Epithelial cell of proximal tubule (primary cell): Measurements from ENCODE around the gene ACO2. TPM values are rescaled to one million over a fixed set of nuclear protein-coding genes. Genes with fewer than 3 reads are reported as not detected.
A peak's percentile ranks its signal among the peaks of the same experiment; 100 is the strongest.

Source experiments
- DNase-seq: peaks from one replicate; pipeline ENCODE4 v3.0.0-alpha.2; 2011; ENCODE audit warnings: low read depth
- H3K4me3 ChIP-seq: 2 replicates; pipeline ENCODE4 v1.5.1; 2011; ENCODE audit warnings: low read depth, mild to moderate bottlenecking, low read length
- total RNA-seq: library from RNA; depleted of rRNA; stranded (reverse); fragments of >200 nt; gene quantifications from 2 replicates; pipeline ENCODE4 v1.2.3, GENCODE V29; 2015
- TF ChIP-seq, protein P1 (sequence below): conservative IDR thresholded peaks from 2 replicates; pipeline ENCODE4 v1.5.1; 2012; ENCODE audit warnings: low read depth, mild to moderate bottlenecking, low read length

The ACO2 gene
- total RNA-seq, 1 donor from 2014 or later: 58.8 TPM

DNA sequence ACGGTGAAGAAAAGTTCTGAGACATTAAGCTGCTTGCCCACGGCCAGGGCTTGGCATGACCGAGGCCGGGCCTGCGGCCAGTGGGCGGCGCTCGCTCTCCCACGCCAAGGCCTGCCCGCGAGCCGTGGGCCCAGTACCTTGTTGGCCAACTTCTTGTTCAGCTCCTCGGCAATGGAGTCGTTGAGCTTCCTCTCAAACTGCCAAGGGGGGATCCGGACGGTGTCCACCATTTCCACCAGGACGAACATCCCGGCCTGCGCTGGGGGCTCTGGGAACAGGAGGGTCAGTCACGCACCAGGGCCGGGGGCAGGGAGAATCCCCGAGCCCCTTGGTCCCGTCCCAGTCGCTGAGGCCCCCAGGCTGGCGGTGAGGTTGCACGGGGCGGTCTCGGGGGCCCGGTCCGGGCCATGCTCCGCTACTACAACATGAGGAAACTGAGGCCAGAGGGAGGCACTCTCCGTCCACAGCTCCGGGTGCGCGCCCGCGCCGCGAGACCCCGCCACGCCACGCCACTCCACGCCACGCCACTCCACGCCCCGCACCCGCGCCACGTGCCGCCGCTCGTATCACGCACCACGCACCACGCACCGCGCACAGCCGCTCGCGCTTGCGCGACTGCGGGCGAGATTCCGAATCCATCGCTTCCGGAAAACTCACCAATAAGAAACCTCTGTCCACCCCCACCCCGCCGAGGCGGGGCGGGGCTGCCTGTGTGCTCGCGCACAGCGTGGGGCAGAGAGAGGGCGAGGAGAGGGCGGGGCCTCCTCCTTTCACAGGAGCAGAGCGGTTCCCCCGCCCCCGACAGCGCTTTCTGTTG lies 75.1 kb downstream of the ACO2 start, which contains the start of gene POLR3H:
TSS of gene POLR3H (minus strand) at position 617 of the 817 bp plus-strand sequence. CDS start at position 248, 369 bp downstream.
- TF ChIP-seq, protein P1, sequence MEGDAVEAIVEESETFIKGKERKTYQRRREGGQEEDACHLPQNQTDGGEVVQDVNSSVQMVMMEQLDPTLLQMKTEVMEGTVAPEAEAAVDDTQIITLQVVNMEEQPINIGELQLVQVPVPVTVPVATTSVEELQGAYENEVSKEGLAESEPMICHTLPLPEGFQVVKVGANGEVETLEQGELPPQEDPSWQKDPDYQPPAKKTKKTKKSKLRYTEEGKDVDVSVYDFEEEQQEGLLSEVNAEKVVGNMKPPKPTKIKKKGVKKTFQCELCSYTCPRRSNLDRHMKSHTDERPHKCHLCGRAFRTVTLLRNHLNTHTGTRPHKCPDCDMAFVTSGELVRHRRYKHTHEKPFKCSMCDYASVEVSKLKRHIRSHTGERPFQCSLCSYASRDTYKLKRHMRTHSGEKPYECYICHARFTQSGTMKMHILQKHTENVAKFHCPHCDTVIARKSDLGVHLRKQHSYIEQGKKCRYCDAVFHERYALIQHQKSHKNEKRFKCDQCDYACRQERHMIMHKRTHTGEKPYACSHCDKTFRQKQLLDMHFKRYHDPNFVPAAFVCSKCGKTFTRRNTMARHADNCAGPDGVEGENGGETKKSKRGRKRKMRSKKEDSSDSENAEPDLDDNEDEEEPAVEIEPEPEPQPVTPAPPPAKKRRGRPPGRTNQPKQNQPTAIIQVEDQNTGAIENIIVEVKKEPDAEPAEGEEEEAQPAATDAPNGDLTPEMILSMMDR: peak; percentile 74
- H3K4me3 ChIP-seq: peak within 1 kb of the TSS; percentile 85
- peak; percentile 54 for DNase-seq

DNA sequence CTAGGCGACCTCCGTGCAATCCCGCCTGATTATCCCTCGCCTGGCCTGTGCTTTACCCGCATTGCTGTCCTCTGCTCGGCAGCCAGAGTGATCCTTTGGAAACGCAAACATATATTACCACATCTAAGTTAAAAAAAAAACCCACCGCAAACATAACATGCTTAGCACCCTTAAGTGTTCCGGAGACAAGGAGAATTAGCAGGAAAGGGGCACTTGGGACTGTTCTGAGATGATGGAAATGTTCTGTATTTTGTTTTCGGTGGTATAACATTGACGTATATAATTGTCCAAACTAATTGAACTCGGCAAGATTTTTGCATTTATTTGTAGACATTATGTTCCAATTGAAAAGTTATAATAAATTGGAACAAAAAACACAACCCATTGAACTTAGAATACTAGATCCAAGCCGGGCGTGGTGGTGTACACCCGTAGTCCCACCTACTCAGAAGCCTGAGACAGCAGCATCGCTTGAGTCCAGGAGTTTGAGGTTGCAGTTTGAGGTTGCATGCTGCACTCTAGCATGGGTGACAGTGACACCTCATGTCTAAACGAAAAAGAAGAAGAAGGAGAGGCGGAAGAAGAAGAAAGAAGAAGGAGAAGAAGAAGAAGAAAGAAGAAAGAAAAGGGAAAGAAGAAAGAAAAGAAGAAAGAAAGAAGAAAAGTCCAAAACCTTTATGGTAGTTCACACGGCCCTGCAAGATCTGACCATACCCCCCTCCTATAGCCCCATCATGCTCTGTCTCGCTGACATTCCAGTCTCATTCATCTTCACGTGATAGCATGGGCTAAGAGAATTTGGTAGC lies 76.0 kb downstream of the ACO2 start:
- DNase-seq: no peak
- peak overlapping the region; percentile 85 for H3K4me3 ChIP-seq
- TF ChIP-seq, protein P1: no peak

DNA sequence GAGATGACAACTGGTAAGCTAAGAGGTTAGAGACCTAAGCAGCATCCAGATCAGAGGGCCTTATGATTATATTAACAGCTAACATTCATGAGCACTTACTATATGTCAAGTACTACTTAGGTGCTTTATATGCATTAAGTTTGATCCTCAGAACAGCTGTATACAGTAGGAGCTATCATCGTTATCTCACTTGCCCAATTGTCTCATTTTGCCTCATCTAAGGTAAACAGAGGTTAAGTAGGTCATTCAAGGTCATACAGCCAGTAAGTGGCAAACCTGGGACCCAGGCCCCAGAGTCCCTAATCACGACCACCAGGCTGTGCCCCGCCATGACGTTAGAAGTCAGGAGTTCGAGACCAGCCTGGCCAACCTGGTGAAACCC lies 79.9 kb downstream of the ACO2 start:
- DNase-seq: no peak
- TF ChIP-seq, protein P1: no peak

DNA sequence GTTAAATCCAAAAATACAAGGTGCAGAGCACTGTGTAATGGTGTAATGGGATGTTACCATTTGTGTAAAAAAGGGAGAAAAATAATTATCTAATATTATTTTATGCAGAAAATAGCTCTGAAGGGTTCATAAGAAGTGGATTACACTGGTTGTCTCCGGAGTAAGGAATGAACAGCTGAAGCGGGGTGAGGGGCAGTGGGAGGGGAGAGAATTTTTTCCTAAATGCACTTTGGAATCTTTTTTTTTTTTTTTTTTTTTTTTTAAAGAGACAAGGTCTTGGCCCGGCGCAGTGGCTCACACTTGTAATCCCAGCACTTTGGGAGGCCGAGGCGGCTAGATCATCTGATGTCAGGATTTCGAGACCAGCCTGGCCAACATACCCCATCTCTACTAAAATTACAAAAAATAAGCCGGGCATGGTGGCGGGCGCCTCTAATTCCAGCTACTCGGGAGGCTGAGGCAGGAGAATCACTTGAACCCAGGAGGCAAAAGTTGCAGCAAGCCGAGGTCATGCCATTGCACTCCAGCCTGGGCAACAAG lies 82.1 kb downstream of the ACO2 start:
- H3K4me3 ChIP-seq: no peak overlapping the region
- DNase-seq: no peak
- TF ChIP-seq, protein P1: no peak

More for the DNA sequence above, 79.9 kb downstream of the ACO2 start:
- H3K4me3 ChIP-seq: no peak overlapping the region

DNA sequence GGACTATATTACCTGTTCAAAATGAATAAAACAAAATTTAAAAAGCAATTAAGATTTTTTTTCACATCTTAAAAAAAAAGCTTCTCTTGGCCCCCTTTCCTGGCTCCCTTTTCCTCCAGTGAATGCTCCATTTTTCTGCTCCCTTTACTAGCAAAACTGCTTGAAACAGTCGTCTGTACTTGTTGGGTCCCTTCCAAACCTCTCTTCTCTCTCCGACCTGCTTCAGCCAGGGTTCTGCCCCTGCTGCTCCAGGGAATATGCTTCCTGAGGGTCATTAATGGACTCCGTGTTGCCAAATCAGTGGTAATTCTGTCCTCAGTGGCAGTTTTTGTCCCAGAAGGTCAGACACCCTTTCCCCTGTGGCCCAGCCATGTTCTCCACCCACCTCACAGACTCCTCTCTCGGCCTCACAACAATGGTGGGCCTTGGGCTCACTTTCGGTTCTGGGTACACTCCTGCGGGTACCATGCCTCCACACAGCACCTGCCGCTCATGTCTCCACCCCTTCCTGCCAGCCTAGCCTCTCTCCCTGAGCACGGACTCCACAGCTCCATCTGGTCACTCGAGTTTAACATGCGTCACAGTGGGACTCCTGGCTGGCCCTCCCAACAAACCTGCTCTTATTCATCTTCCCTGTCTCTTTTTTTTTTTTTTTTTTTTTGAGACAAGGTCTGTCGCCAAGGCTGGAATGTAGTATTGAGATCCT lies 83.1 kb downstream of the ACO2 start:
- no peak overlapping the region for H3K4me3 ChIP-seq
- TF ChIP-seq, protein P1: no peak
- no peak for DNase-seq

DNA sequence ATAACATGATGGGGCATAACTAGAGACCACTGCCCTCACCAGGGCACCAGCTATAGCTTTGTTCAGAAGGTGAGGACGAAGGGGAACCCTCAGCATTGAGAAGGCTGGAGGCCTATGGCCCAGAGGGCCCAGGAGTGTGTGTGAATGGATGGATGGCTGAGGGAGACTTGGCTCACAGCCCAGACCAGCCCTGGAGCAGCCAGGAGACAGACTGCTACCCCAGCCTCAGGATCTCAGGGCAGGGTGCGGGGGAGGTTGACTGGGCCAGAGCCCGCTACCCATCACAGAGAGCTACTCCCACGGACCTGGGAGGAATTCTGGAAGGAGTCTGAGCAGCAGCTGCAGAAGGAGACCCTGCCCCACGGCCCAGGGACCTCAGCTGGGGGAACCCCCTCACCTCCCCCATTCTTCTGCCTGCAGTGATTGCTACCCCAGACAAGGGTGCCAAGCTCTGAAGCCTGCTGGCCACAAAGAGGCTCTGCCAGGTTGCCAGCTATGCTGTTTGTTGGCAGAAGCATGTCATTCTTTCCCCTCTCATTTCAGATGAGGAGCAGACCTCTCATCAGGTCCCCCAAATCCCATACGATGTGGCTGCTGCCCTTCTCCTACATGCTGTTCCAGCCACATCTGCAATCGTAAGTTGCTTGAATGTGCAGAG lies 86.5 kb downstream of the ACO2 start:
- H3K4me3 ChIP-seq: no peak overlapping the region
- no peak for DNase-seq
- TF ChIP-seq, protein P1: no peak
